Hepatocyte (in vitro differentiated cells): ENCODE data around the gene EGFL7.

ENCODE experiments used
- CTCF ChIP-seq: fragments of 200-600 bp; sonication (generic); IDR thresholded peaks from 2 replicates; pipeline ENCODE4 v1.5.1; 2016; ENCODE audit warnings: antibody characterized with exemption, mild to moderate bottlenecking; ENCODE audit not compliant: poor library complexity
- EZH2 ChIP-seq: fragments of 200-600 bp; sonication (generic); IDR thresholded peaks from 2 replicates; pipeline ENCODE4 v1.6.1; 2016; ENCODE audit warnings: antibody characterized with exemption, mild to moderate bottlenecking, borderline replicate concordance
- EZH2phosphoT487 ChIP-seq: fragments of 200-600 bp; sonication (generic); IDR thresholded peaks from one replicate; pipeline ENCODE4 v1.6.1; 2018; ENCODE audit warnings: antibody characterized with exemption, mild to moderate bottlenecking, low read depth, moderate library complexity; ENCODE audit not compliant: unreplicated experiment, severe bottlenecking

GRCh38 chr9:136685790-136686533 lies 23.2 kb downstream of the EGFL7 start:
- TF ChIP-seq CTCF: peak; percentile 5
- no peak for TF ChIP-seq EZH2
- no peak for TF ChIP-seq EZH2phosphoT487
